Neural cell (in vitro differentiated cells): Measurements from ENCODE around the gene FAM53B.

Experiments used
- CTCF ChIP-seq: fragments of 450-650 bp; IDR thresholded peaks from 2 replicates; pipeline ENCODE4 v1.5.1; 2014; ENCODE audit warnings: antibody characterized with exemption, mild to moderate bottlenecking, moderate library complexity; ENCODE audit not compliant: poor library complexity, severe bottlenecking
- EP300 ChIP-seq: fragments of 450-650 bp; conservative IDR thresholded peaks from 2 replicates; pipeline ENCODE4 v1.6.1; 2014; ENCODE audit warnings: antibody characterized with exemption, mild to moderate bottlenecking, moderate library complexity; ENCODE audit not compliant: poor library complexity, severe bottlenecking
- EZH2 ChIP-seq: fragments of 200-600, 300-800 bp; shearing (Covaris generic), sonication (generic); IDR thresholded peaks from 2 replicates; pipeline ENCODE4 v1.6.1; 2014; ENCODE audit warnings: antibody characterized with exemption, low read length, borderline replicate concordance, mild to moderate bottlenecking; ENCODE audit not compliant: insufficient read depth, poor library complexity, severe bottlenecking
- MXI1 ChIP-seq: fragments of 450-650 bp; conservative IDR thresholded peaks from 2 replicates; pipeline ENCODE4 v1.6.1; 2014; ENCODE audit warnings: antibody characterized with exemption, mild to moderate bottlenecking; ENCODE audit not compliant: poor library complexity, severe bottlenecking
- POLR2AphosphoS5 ChIP-seq: IDR thresholded peaks from 2 replicates; pipeline ENCODE4 v1.6.1; 2012
- RAD21 ChIP-seq: fragments of 450-650 bp; conservative IDR thresholded peaks from 2 replicates; pipeline ENCODE4 v1.6.1; 2014; ENCODE audit warnings: antibody characterized with exemption, mild to moderate bottlenecking, moderate library complexity
- REST ChIP-seq: IDR thresholded peaks from 2 replicates; pipeline ENCODE4 v1.6.1; 2012; ENCODE audit warnings: borderline replicate concordance
- TAF1 ChIP-seq: IDR thresholded peaks from 2 replicates; pipeline ENCODE4 v1.6.1; 2012; ENCODE audit warnings: low read depth

- no peak for TF ChIP-seq CTCF
- TF ChIP-seq EZH2 = no peak
- no peak for TF ChIP-seq REST
- no peak for TF ChIP-seq EP300
- no peak for TF ChIP-seq MXI1
- no peak for TF ChIP-seq POLR2AphosphoS5
- no peak for TF ChIP-seq TAF1
- TF ChIP-seq RAD21 = no peak
These were observed 103.5 kb downstream of the FAM53B start for GRCh38 chr10:124640538-124641231.
